Measurements from ENCODE around the gene ZNF133. TPM values are rescaled to one million over a fixed set of nuclear protein-coding genes. Genes with fewer than 3 reads are reported as not detected.

ZNF133 gene
- total and polyA plus RNA-seq, 2 of the 13 experiments (the other 11 are each of a cell fraction or from before 2014, with no cell fraction given): 23.5 to 26.7 TPM

- TF ChIP-seq ZNF687 (CRISPR knock-in tag; IDR thresholded peaks at IDR 0.05) (peak; percentile 92), ELK4 (CRISPR knock-in tag; IDR thresholded peaks at IDR 0.05; ENCODE audit: borderline replicate concordance) (peak; percentile 79; the same call in 1 of the 2 replicates), FUBP1 (CRISPR knock-in tag; IDR thresholded peaks at IDR 0.05; ENCODE audit: borderline replicate concordance) (0 out of 2 replicates have a peak, but pooled peaks have one; percentile 66), ZNF75D (CRISPR knock-in tag; IDR thresholded peaks at IDR 0.05; ENCODE audit: borderline replicate concordance) (peak; percentile 86; the same call in 1 of the 2 replicates), ZNF253 (CRISPR knock-in tag; IDR thresholded peaks at IDR 0.05; ENCODE audit: borderline replicate concordance) (peak; percentile 62; the same call in 1 of the 2 replicates), ARID5B (CRISPR knock-in tag; IDR thresholded peaks at IDR 0.05) (peak; percentile 36), E2F2 (CRISPR knock-in tag; IDR thresholded peaks at IDR 0.05; ENCODE audit: borderline replicate concordance) (peak; percentile 93; the same call in 1 of the 2 replicates), ATF6 (CRISPR knock-in tag; conservative IDR thresholded peaks at IDR 0.05) (no peak; the same call in 1 of the 2 replicates), ZMYM2 (CRISPR knock-in tag; IDR thresholded peaks at IDR 0.05) (no peak), HES4 (CRISPR knock-in tag; IDR thresholded peaks at IDR 0.05; ENCODE audit: borderline replicate concordance) (no peak), ZNF34 (CRISPR knock-in tag; IDR thresholded peaks at IDR 0.05; ENCODE audit: borderline replicate concordance) (peak; percentile 94)
These were observed at the start of gene ZNF133 (continued) for GRCh38 chr20:18287915-18288748.
